HG02852 (cell line): ENCODE measurements around the gene GNPNAT1.
"Not testable (repeated sequence)": the region's sequence is repeated elsewhere in the genome, so short reads cannot be mapped to it uniquely, and the experiment has no call there.

Experiments
- ATAC-seq: cut with Tn5 transposase; IDR thresholded peaks from one replicate; pipeline ENCODE4 v1.9.1; 2021; ENCODE audit warnings: mild to moderate bottlenecking, moderate library complexity; ENCODE audit not compliant: unreplicated experiment

Gene GNPNAT1

DNA sequence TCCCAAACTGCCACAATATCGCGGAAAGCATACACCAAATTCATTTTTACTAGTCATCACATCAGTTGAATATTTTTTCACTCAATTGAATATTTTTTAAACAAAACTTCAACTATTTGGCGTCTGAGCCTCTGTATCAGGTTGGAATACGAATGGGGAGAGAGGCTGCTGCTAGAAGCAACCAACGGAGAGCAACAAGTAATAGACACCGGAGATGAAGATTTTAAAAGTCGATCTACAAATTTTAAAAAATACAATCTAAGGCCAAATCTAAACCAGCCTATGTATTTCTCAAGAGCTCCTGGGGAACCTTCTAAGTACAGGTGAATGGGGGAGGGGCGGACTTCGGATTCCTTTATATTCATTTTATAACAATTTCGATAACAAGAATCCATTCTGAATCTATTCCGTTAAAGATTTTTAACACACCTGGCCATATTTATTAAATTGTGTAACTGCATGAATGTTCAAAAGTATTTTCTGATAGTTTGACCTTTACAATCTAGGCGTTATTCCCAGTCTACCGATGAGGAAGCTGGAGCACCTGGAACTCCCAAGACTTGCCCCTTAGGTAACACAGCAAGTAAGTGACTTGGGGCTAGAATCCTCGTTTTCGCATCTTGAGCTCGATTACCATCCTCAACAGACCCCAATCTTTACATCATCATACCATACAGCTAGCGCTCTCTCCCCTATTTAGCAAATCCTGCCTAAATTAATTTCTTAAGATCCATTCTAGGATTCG lies 1.2 kb downstream of the GNPNAT1 start:
- no peak for ATAC-seq

DNA sequence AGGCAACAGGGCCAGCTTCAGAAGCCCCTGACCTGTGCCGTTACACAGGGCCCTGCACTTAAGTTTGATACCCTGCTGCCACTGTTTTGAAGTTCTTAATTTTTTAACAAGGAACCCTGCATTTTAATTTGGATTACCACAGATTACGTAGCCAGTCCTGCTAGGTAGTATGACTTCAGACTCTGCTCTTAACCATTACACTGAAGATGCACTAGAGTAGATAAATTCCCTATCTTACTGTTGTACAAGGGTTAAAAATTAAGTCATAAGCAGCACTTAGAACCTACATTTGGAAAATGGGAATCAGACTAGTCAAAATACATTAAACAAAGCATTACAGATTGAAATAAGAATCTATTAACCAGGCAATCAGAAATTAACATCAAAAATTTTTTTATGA lies 2.3 kb downstream of the GNPNAT1 start:
- ATAC-seq = no peak

DNA sequence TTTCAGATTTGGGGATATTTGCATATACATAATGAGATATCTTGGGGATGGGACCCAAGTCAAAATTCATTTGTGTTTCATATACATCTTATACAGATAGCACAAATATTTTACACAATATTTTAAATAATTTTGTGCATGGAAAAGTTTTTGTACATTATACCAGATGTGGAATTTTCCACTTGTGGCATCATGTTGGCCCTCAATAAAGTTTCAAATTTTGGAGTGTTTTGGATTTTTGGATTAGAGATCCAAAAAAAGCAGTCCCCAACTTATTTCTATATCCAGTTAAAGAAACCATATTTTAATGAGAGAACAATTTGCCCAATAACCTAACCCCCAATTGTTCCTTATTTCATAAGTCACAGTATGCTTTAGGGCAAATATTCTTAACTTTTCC lies 4.5 kb downstream of the GNPNAT1 start:
- ATAC-seq = no peak

DNA sequence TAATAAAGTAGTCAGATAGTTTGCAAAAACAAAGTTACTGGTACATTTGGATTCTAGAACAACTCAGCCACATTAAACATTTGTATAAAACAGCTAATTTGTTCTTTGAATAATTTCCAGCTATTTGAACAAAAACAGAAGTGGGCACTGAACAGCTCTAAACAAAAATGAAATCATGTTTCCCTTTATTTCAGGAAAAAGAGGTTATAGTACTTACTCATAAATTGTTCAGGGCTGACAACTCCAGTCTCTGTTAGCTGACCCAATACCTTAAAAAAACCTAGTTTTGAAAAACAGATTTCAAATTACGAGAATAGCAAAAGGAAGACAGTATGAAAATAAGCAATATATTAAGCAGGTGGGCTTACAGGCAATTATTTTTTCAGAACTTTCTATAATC lies 8.2 kb downstream of the GNPNAT1 start:
- no peak for ATAC-seq

DNA sequence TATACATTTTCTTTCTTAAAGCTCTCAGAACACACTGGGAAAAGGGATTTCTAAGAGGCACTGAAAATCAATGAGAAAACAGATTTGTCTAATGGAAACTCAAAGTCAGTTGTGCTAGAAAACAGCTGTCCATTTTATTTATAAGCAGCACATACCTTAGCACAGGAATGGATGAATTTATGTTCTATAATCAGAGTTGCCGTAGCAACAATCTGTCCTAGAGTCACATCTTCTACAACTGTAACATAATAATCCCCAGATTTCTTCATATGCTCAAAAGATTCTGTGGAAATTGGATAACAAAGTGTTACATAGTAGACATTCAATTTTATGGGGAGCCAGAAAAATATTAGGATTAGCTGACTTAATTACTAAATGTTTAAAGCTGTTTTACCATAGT lies 9.8 kb downstream of the GNPNAT1 start:
- no peak for ATAC-seq

DNA sequence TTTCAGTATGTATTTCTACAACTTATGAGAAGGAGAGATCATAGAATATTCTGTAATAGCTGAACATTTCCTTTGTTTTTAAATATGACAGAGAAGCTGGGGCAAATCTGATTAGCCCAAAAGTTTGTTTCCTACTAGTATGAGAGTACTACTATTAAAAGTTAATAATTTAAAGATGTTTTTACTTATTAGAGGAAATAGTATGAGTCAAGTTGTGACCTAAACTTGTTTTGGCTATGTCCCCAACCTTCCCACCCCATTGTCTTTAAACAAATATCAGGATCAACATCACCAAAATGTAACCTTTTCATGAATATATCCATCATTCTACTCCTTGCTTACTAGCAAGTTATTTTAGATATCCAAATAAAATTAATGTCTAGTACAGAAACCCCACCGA lies 10.5 kb downstream of the GNPNAT1 start:
- ATAC-seq = no peak

DNA sequence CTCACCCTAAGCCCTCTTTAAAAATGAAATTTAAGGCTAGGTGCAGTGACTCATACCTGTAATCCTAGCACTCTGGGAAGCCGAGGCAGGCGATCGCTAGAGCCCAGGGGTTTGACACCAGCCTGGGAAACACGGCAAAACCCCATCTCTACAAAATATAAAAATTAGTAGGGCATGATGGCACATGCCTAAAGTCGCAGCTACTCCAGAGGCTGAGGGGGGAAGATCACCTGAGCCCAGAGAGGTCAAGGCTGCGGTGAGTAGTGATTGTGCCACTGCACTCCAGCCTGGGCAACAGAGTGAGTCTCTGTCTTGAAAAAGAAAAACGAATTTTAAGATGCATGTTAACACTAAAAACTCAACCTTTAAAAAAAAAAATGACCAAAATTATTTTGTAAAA lies 12.7 kb downstream of the GNPNAT1 start:
- no peak for ATAC-seq

DNA sequence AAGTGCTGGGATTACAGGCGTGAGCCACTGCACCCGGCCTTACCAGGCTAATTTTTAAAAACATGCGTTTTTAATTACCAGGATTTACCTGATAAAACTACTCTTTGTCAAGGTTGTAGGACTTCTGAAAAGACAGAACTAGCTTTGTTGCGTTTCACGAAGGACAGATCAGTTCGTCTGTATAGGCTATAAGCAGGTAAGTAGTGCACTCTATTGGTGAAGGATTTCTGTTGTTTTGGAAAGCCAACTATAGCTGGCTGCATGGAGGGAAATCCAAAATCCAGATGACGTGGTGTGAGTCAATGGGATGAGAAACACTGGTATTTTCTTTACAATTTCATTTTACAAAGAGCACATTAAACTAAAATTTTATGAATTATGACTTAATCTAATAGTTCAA lies 14.6 kb downstream of the GNPNAT1 start:
- ATAC-seq = no peak

DNA sequence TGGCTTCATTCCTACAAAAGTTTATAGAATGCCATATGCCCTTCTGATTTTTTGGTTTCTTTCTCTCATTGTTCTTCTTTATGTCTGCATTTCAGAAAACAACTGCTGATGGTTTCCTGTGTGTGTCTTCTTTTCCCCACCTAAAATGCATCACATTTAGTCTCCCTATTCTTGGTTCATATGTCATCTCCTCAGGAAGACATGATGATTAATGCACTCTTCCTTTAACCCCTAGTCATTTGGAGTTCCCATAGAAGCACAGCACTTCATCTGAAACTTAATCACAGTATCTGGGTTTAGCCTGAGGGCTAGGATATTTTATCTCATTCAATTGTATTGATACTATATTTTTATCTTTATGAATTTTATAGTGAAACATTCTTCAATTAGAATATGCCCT lies 21.5 kb downstream of the GNPNAT1 start:
- ATAC-seq = no peak

DNA sequence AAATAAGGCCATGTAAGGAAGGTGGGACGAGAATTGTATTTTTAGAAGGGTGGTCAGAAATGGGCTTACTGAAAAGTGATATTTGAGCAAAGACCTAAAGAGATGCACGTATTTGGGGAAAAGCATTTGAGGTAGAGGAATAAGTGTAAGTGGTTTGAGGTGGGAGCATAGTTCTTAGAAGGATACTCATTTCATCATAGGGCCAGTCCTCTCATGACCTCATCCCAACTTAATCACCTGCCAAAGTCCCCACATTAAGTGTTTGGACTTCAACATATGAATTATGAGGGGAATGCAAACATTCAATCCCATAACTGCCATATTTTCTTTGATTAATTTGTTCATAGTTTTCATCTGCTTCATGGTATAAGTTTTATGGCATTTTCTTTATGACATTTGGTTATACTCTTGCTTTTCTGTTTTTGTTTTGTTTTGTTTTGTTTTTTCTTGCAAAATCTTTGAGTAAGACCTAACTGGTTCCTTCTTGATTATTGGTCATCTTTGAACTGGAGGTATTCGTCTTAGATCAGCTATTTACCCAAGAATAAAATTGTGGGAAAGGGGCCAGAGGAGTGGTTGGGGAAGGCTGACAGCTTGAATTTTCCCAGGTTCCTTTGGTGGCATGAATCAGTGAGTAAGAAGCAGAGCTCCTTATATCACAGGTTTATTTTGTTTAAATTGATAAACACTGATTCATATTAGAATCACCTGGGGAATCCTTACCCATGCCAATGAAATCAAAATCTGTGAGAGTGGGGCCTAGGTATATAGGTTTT lies 24.2 kb downstream of the GNPNAT1 start:
- ATAC-seq = no peak

DNA sequence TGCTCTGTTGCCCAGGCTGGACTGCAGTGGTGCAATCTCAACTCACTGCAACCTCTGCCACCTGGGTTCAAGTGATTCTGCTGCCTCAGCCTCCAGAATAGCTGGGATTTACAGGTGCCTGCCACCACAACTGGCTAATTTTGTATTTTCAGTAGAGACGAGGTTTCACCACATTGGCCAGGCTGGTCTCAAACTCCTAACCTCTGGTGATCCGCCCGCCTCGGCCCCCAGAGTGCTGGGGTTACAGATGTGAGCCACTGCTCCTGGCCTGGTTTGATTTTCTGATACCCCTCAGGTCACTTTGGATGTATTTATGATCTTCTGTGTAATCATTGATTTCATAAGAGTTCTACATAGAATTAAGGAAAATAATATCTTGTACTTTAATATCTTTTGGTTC lies 28.5 kb downstream of the GNPNAT1 start:
- not testable (repeated sequence) for ATAC-seq

DNA sequence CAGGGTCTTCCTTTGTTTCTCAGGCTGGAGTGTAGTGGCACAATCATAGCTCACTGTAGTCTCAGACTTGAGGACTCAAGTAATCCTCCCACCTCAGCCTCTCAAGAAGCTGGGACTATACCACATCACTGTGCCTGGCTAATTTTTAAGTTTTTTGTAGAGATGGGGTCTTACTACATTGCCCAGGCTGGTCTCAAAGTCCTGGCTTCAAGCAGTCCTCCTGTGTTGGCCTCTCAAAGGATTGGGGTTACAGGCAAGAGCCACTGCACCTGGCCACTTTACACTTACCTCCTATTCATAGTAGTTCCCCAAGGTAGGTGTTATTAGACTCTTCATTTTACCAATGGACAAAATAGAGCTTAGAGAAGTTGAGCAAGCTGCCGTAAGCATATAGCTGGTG lies 32.3 kb downstream of the GNPNAT1 start:
- ATAC-seq = no peak

DNA sequence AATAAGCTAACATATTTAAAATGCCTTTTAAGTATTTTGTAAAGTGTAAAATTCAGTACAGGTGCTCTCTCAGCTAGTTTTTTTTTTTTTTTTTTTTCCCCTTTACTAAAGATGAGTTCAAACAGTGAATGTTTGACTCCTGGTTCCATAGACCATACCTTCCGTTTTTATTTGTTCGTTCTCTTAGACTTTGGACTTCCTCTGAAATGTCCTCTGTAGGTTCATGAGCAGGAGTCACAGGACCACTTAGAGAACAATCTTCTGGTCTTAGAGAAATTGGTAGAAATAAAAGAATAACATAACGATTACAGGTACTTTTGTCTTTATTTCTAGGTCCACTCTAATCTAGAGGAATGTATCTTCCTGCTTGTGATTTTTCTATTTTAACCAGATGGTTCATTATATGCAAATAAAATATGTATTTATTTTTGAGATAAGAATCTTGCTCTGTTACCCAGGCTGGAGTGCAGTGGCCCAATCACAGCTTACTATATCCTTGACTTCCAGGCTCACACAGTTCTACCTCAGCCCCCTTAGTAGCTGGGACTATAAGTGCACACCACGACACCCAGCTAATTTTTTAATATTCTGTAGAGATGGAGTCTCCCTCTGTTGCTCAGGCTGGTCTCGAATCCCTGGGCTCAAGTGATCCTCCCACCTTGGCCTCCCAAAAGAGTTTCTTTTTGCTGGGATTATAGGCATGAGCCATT lies 35.6 kb downstream of the GNPNAT1 start:
- ATAC-seq = no peak

DNA sequence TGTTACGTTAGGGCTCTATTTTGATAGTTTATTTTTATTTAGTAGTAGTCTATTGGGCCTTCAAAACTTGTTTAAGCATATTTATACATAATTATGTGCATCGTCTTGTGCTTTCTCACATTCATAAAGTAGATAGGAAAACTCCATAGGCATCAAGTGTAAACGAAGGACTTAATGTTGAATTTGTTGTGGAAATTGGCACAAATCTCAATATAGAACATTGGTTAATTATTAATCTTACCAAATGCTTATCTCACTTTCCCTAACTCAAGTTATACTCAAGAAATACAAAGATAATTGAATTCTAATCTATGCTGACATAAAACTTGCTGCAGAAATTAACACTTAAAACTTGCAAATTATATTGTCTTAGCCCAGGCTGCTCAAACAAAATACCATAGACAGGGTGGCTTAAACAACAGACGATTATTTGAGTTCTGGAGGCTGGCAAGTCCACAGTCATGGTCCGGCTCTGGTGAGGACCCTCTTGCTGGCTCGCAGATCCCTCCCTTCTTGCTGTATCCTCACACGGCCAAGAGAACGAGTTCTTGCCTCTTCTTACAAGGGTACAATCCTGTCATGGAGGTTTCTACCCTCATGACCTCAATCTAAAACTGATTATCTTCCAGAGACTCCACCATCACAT lies 42.6 kb downstream of the GNPNAT1 start:
- ATAC-seq = no peak

DNA sequence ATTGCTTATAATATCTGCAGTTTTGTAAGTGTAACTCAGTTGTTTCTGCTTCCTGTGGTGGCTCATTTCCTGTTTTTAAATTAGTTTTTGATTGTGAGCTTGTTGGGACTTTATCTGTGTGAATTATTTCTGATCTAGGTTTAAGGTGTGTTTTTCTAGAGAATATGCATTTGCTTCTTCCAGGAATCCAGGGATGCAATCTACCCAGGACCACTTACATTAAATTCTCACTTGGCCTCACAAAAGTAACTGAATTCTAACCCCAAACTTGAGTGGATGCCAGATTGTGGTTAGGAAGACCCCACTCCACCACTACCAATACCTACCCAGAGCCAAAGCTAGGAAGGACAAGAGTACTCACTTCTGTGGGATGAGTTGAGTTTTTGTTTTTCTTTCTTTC lies 49.5 kb downstream of the GNPNAT1 start:
- ATAC-seq = no peak

DNA sequence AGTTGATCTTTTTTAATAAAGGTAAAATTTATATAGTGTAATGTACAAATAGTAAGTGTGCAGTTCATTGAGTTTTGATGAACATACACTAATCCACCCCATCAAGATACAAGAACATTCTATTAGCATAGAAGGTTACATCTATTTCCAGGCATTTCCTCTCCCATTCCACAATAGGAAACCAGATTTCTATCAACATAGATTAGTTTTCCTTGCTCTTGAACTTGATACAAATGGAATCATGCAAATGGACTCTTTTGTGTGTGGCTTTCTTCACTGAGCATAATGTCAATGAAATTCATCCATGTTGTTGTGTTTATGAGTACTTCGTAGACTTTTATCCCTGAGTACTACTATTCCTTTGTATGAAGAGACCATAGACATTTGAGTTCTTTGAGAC lies 50.7 kb downstream of the GNPNAT1 start:
- no peak for ATAC-seq

DNA sequence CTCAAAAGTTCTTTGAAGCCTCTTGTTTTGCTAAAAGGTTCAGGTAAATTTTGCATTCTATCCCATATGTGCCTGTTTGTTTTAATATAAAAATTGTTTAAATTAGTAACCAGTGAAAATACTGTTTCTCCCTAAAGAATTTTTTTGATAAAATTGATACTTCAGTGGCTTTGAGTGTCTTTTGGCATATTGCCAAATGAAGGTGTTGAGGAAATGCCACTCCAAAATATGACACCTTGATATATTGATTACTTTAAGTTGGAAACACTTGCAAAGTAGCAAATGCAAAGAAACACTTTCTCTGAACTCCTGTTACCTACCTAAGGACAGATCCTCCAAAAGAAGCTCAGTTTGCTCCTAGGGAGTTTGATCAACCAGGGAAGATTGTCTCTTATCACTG lies 53.0 kb downstream of the GNPNAT1 start:
- no peak for ATAC-seq

DNA sequence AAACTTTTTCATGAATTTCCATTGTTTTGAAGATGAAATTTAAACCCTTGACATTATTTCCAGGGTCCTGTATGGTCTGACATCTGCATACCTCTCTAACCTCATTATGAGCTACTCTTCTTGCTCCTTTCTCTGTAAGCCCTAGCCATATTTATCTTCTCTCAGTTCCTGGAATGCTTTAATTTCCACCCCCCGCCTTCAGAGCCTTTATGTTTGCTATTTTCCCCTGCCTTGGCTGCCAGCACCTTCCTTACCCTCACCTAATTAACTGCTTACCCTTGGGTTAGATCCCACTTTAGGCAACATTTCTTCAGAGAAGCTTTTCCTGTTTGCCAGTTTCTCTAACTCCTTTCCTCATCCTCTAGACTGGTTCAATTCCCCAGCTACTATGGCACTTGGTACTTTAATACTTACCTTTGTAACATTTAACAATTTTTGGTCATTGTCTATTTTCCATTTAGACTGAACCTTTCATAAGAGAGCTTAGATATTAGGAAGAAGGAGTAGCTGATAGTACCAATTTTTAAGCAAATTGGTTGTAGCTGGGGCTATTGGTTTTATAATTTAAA lies 55.4 kb downstream of the GNPNAT1 start:
- no peak for ATAC-seq

DNA sequence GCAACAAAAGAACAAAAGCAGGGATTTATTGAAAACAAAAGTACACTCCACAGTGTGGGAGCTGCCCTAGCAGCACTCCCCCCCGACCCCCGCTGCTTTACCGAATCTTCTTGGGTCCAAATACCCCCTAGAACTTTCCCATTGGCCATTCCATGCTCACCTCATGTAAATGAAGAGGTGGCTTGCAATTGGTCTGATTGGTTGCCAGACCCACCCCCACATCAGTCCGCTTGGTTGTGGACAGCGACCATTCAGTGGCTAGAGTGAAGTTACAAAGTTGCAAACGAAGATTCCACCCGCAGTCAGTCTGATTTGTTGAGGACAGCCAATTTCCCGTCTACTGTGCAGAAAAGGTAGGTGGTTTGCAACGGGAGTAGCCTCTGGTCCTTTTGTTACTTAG lies 57.6 kb downstream of the GNPNAT1 start:
- no peak for ATAC-seq

DNA sequence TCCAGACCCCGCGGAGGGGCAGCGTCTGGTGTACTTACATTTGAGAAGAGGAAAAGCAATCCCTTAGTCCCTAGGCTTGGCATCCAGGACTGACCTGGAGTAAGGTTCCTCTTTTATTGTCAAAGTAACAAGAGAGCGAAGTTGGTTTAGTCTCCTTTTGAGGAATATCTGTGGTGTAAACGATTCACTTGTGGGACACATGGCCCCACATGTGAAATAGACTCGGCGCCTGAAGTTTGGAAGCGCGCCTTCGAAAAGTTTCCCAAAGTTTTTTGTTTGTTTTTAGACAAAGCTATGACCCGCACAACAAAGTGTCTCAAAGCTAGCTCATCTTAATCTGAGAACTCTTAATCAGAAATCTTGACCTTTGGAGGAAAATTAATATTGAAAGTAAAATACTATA lies 60.7 kb downstream of the GNPNAT1 start:
- ATAC-seq = no peak
